NCI-H2029 treated with DMSO at 0.1 percent for 48 hours (cell line): Measurements from ENCODE around the gene SPDYE8.
"Not testable (repeated sequence)": the region's sequence is repeated elsewhere in the genome, so short reads cannot be mapped to it uniquely, and the experiment has no call there.

Experiments
- DNase-seq: peaks from one replicate; lab custom pipeline; 2025; lab: John Stamatoyannopoulos, UW

Gene SPDYE8

GRCh38 chr7:73029666-73030065 lies at the start of gene SPDYE8:
Gene SPDYE8, minus strand, starts transcription at chr7:73029766. Its CDS starts 1,800 bp downstream, at chr7:73027966.
- not testable (repeated sequence) for DNase-seq

GRCh38 chr7:73057811-73058210 lies 28.2 kb upstream of the SPDYE8 start, which contains the start of gene SPDYE11:
Gene SPDYE11, minus strand, starts transcription at chr7:73057911. Its CDS starts 1,800 bp downstream, at chr7:73056111.
- DNase-seq = not testable (repeated sequence)

- not testable (repeated sequence) for DNase-seq
Measured at GRCh38 chr7:73006491-73006890, 23.1 kb downstream of the SPDYE8 start.

- DNase-seq = not testable (repeated sequence)
Measured at GRCh38 chr7:73005693-73006447, 23.7 kb downstream of the SPDYE8 start.

GRCh38 chr7:73005356-73005692 lies 24.2 kb downstream of the SPDYE8 start:
- DNase-seq = not testable (repeated sequence)

- DNase-seq = not testable (repeated sequence)
Measured at GRCh38 chr7:72997887-72998468, 31.6 kb downstream of the SPDYE8 start.

GRCh38 chr7:72997447-72997846 lies 32.1 kb downstream of the SPDYE8 start:
- DNase-seq = not testable (repeated sequence)

- not testable (repeated sequence) for DNase-seq
Measured at GRCh38 chr7:72995484-72995883, 34.1 kb downstream of the SPDYE8 start.

- not testable (repeated sequence) for DNase-seq
Measured at GRCh38 chr7:72990146-72990913, 39.2 kb downstream of the SPDYE8 start.

GRCh38 chr7:72982084-72982483 lies 47.5 kb downstream of the SPDYE8 start:
- DNase-seq = not testable (repeated sequence)

GRCh38 chr7:72980382-72980781 lies 49.2 kb downstream of the SPDYE8 start:
- DNase-seq = not testable (repeated sequence)

GRCh38 chr7:72976434-72976833 lies 53.1 kb downstream of the SPDYE8 start:
- not testable (repeated sequence) for DNase-seq

- not testable (repeated sequence) for DNase-seq
Measured at GRCh38 chr7:72975656-72976286, 53.8 kb downstream of the SPDYE8 start.

- not testable (repeated sequence) for DNase-seq
Measured at GRCh38 chr7:72974781-72975180, 54.8 kb downstream of the SPDYE8 start.

- DNase-seq = not testable (repeated sequence)
Measured at GRCh38 chr7:72971505-72971904, 58.1 kb downstream of the SPDYE8 start.
